T follicular helper cell (primary cell): ENCODE data around the gene DISC1.

Source experiments
- DNase-seq: peaks from one replicate; pipeline ENCODE4 v3.0.0-alpha.2; 2020; ENCODE audit warnings: low read depth

DISC1 gene

GRCh38 chr1:232046451-232047306 lies 420.1 kb downstream of the DISC1 start:
- DNase-seq, result no peak

GRCh38 chr1:232047473-232047872 lies 420.9 kb downstream of the DISC1 start:
- DNase-seq, result no peak

GRCh38 chr1:232048481-232048880 lies 421.9 kb downstream of the DISC1 start:
- no peak for DNase-seq

GRCh38 chr1:232049335-232049734 lies 422.7 kb downstream of the DISC1 start:
- DNase-seq, result no peak

GRCh38 chr1:232057217-232057895 lies 430.8 kb downstream of the DISC1 start:
- DNase-seq, result no peak

- DNase-seq, result no peak
Measured at GRCh38 chr1:232057896-232058274, 431.3 kb downstream of the DISC1 start.

- DNase-seq, result no peak
Measured at GRCh38 chr1:232059726-232060374, 433.3 kb downstream of the DISC1 start.

- no peak for DNase-seq
Measured at GRCh38 chr1:232062967-232063366, 436.4 kb downstream of the DISC1 start.

GRCh38 chr1:232066521-232066920 lies 439.9 kb downstream of the DISC1 start:
- DNase-seq, result no peak

- DNase-seq, result no peak
Measured at GRCh38 chr1:232074265-232074664, 447.7 kb downstream of the DISC1 start.

- no peak for DNase-seq
Measured at GRCh38 chr1:232077809-232078208, 451.2 kb downstream of the DISC1 start.

GRCh38 chr1:232084584-232085223 lies 458.1 kb downstream of the DISC1 start:
- no peak for DNase-seq

GRCh38 chr1:232090816-232091215 lies 464.2 kb downstream of the DISC1 start:
- no peak for DNase-seq
